GM12878 (cell line): ENCODE measurements around the gene LARGE1. TPM values are rescaled to one million over a fixed set of nuclear protein-coding genes. Genes with fewer than 3 reads are reported as not detected.

Experiments
- ATAC-seq: fragments of 200-7000 bp; cut with Tn5 transposase; 3 replicates; pipeline ENCODE4 v1.9.1; 2020; ENCODE audit warnings: mild to moderate bottlenecking, moderate library complexity
- BruUV-seq: library from RNA; stranded (reverse); fragments of 400-500 nt; replicated peaks from 2 replicates; lab custom pipeline; 2021; lab: Mats Ljungman, UMichigan
- CTCF ChIA-PET: fragments of 300-600 bp; sonication (Branson Sonifier 250); formaldehyde crosslinking; extraction: SDS; loops from one replicate; lab custom pipeline; 2021; ENCODE audit warnings: inconsistent platforms; lab: Yijun Ruan, JAX
- POLR2A ChIA-PET: fragments of 350-600 bp; formaldehyde crosslinking; extraction: SDS; loops from one replicate; lab custom pipeline; 2021; ENCODE audit warnings: inconsistent platforms; lab: Charles Lee
- RAD21 ChIA-PET: fragments of 300-600 bp; sonication (Branson Sonifier 250); formaldehyde crosslinking; loops from one replicate; lab custom pipeline; 2023; ENCODE audit warnings: antibody characterized with exemption; ENCODE audit not compliant: unreplicated experiment; lab: Charles Lee
- SMC1A ChIA-PET: fragments of 300-600 bp; sonication (Branson Sonifier 250); formaldehyde crosslinking; loops from one replicate; lab custom pipeline; 2023; ENCODE audit not compliant: unreplicated experiment, uncharacterized antibody; lab: Charles Lee
- DNase-seq: peaks from one replicate; pipeline ENCODE4 v3.0.0-alpha.2; 2011; ENCODE audit warnings: low read depth, low spot score
- FAIRE-seq: peaks from 3 replicates; lab custom pipeline; 2011; peaks lifted over from hg19 to GRCh38; lab: Jason Lieb, UNC
- H2AFZ ChIP-seq: 2 replicates; pipeline ENCODE4 v1.6.0; 2011; ENCODE audit warnings: low read depth, low read length, control low read depth; ENCODE audit not compliant: control insufficient read depth
- H3K27ac ChIP-seq: 2 replicates; pipeline ENCODE4 v1.5.1; 2011; ENCODE audit warnings: control low read depth; ENCODE audit not compliant: control insufficient read depth, insufficient read depth
- H3K27me3 ChIP-seq, 2 experiments: replicated peaks in 1 of 2; 2 replicates each; pipeline versions ENCODE4 v1.6.0 to v1.6.1; 2011; ENCODE audit warnings: low read length in 1 of 2; ENCODE audit not compliant: control insufficient read depth in 2 of 2, insufficient read depth in 2 of 2
- H3K36me3 ChIP-seq, 2 experiments: 2 replicates each; pipeline ENCODE4 v1.5.1; 2011; ENCODE audit warnings: low read length in 1 of 2; ENCODE audit not compliant: control insufficient read depth in 2 of 2, insufficient read depth in 2 of 2
- H3K4me1 ChIP-seq: 2 replicates; pipeline ENCODE4 v1.6.1; 2011; ENCODE audit warnings: mild to moderate bottlenecking, low read length, moderate library complexity, mixed read lengths; ENCODE audit not compliant: control insufficient read depth, insufficient read depth
- H3K4me2 ChIP-seq: 2 replicates; pipeline ENCODE4 v1.6.0; 2011; ENCODE audit warnings: control low read depth; ENCODE audit not compliant: control insufficient read depth, insufficient read depth
- H3K4me3 ChIP-seq: fragments of 200-600 bp; sonication (generic); 2 replicates; pipeline ENCODE4 v1.5.1; 2016
- H3K79me2 ChIP-seq: 2 replicates; pipeline ENCODE4 v1.6.0; 2011; ENCODE audit warnings: low read length; ENCODE audit not compliant: control insufficient read depth, insufficient read depth
- H3K9ac ChIP-seq: 2 replicates; pipeline ENCODE4 v1.8.0; 2011; ENCODE audit warnings: low read length, control low read depth, mixed read lengths; ENCODE audit not compliant: control insufficient read depth, insufficient read depth
- H3K9me3 ChIP-seq: replicated peaks from 3 replicates; pipeline ENCODE4 v1.5.1; 2011; ENCODE audit warnings: mild to moderate bottlenecking, low read length; ENCODE audit not compliant: control insufficient read depth, insufficient read depth
- H4K20me1 ChIP-seq: 2 replicates; pipeline ENCODE4 v1.6.0; 2011; ENCODE audit not compliant: control insufficient read depth, insufficient read depth
- BACH1 ChIP-seq: fragments of 450-650 bp; IDR thresholded peaks from 2 replicates; pipeline ENCODE4 v1.6.1; 2017; ENCODE audit warnings: mild to moderate bottlenecking, borderline replicate concordance
- BMI1 ChIP-seq: fragments of 450-650 bp; IDR thresholded peaks from 2 replicates; pipeline ENCODE4 v1.6.1; 2016; ENCODE audit warnings: mild to moderate bottlenecking, moderate library complexity, borderline replicate concordance
- EZH2 ChIP-seq: IDR thresholded peaks from 2 replicates; pipeline ENCODE4 v1.6.1; 2012; ENCODE audit warnings: low read depth, mild to moderate bottlenecking, control low read depth, inconsistent platforms, low read length, borderline replicate concordance; ENCODE audit not compliant: control insufficient read depth
- FOXK2 ChIP-seq: fragments of 450-650 bp; IDR thresholded peaks from 2 replicates; pipeline ENCODE4 v1.6.1; 2017; ENCODE audit warnings: mild to moderate bottlenecking, moderate library complexity
- IKZF2 ChIP-seq, 2 experiments: fragments of 450-650 bp; IDR thresholded peaks; 2 replicates each; pipeline ENCODE4 v1.6.1; 2017; ENCODE audit warnings: mild to moderate bottlenecking in 2 of 2, moderate library complexity in 2 of 2
- NRF1 ChIP-seq: conservative IDR thresholded peaks from 2 replicates; pipeline ENCODE4 v1.6.1; 2011; ENCODE audit warnings: mild to moderate bottlenecking, low read depth, low read length, improper control_type of control experiment
- RUNX3 ChIP-seq: IDR thresholded peaks from 2 replicates; pipeline ENCODE4 v1.6.1; 2012; ENCODE audit warnings: low read length, inconsistent platforms
- SUPT20H ChIP-seq: IDR thresholded peaks from 2 replicates; pipeline ENCODE4 v1.6.1; 2011; ENCODE audit warnings: low read depth, mild to moderate bottlenecking, low read length, moderate library complexity, borderline replicate concordance; ENCODE audit not compliant: control insufficient read depth
- TCF7 ChIP-seq: IDR thresholded peaks from 2 replicates; pipeline ENCODE4 v1.6.1; 2014; ENCODE audit warnings: antibody characterized with exemption, borderline replicate concordance
- ZZZ3 ChIP-seq: IDR thresholded peaks from 2 replicates; pipeline ENCODE4 v1.6.1; 2011; ENCODE audit warnings: low read depth; ENCODE audit not compliant: control insufficient read depth, insufficient read length
- in situ Hi-C: fragments of 300-500 bp; cut with MboI; formaldehyde crosslinking; loops from 9 replicates; pipeline ENCODE4 v1.14.3; 2018; ENCODE audit warnings: mixed read lengths
- intact Hi-C: fragments of 100-400 bp; cut with micrococcal nuclease; formaldehyde crosslinking; loops from one replicate; pipeline ENCODE4 v1.14.2; 2022; ENCODE audit not compliant: unreplicated experiment
- polyA plus RNA-seq, 11 experiments: library from polyadenylated mRNA; depleted of rRNA in 4 of 11; unstranded in 6 of 11; stranded (reverse) in 5 of 11; fragments of >200 nt; fragmentation: Nextera tagmentation in 4 of 11; fragmentation: Illumina TruSeq in 1 of 11; extraction: Ambion mirVana in 4 of 11; extraction: Trizol in 1 of 11; gene quantifications; 1 replicate in 1 of 11; 2 replicates in 10 of 11; pipeline versions ENCODE4 v1.2.1 to v1.2.3, GENCODE V29; 2011 to 2016; ENCODE audit warnings: inconsistent platforms in 2 of 11, missing spikeins in 2 of 11, low read depth in 1 of 11
- total RNA-seq, 4 experiments: library from RNA; depleted of rRNA in 3 of 4; stranded (reverse); fragments of >200 nt in 3 of 4; fragmentation: Illumina TruSeq in 1 of 4; extraction: Trizol in 1 of 4; gene quantifications; 2 replicates each; pipeline versions ENCODE4 v1.2.1 to v1.2.3, GENCODE V29; 2013 to 2021
- TF ChIP-seq, protein P1 (sequence below): IDR thresholded peaks from 2 replicates; pipeline ENCODE4 v1.6.1; 2012; ENCODE audit warnings: low read depth, low read length, improper control_type of control experiment
- TF ChIP-seq, protein P2 (sequence below): IDR thresholded peaks from 2 replicates; pipeline ENCODE4 v1.6.1; 2012; ENCODE audit warnings: low read depth, low read length, improper control_type of control experiment
- TF ChIP-seq, protein P3 (sequence below): fragments of 450-650 bp; formaldehyde crosslinking; IDR thresholded peaks from 2 replicates; pipeline ENCODE4 v1.5.0; 2022; ENCODE audit warnings: mild to moderate bottlenecking, missing genetic modification characterization

The LARGE1 gene
- total and polyA plus RNA-seq, 10 of the 15 experiments (the other 5 are each of a cell fraction or from before 2014, with no cell fraction given): 3.2 to 41.4 (median 17.3) TPM

DNA sequence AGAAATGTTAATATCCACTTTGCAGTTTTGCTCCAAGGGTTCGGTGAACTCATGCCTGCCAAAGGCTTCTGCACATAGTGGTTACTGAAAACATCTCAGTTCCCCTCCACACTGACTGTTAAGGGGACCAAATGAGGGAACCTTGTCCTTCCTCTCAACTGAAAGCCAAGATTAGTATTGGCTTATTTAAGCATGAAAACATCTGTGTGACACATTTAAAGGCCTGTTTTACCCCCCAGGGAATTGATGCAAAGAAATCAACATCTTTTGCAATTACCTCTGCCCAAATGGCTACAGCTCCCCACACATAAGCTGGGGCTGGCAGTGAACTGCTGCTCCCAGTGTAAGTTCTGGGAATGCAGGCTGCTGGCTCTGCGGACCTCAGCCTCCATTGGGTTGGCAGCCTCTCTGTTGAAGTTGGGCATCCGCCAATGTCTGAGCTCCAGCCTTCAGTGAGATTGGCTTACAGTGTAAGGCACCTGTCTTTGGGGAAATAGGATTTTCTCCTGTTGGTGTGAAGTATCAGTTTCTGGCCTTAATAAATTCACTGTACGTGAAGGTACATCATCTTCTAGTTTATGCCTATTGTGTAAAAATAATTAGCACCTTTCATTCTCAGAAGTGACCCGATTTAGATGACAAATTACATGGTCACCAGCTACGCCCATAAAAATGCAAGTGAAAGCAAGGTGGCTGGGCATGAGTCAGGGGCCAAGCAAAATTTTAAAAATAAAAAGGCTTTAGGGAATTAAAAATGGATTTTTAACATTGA is 648.7 kb downstream of the LARGE1 start (continued):
- no peak for TF ChIP-seq EZH2
- 0 out of 2 replicates have a peak, but pooled peaks have one; percentile 40 for TF ChIP-seq BMI1
- TF ChIP-seq, protein P1, sequence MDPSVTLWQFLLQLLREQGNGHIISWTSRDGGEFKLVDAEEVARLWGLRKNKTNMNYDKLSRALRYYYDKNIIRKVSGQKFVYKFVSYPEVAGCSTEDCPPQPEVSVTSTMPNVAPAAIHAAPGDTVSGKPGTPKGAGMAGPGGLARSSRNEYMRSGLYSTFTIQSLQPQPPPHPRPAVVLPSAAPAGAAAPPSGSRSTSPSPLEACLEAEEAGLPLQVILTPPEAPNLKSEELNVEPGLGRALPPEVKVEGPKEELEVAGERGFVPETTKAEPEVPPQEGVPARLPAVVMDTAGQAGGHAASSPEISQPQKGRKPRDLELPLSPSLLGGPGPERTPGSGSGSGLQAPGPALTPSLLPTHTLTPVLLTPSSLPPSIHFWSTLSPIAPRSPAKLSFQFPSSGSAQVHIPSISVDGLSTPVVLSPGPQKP: no peak
- no peak for TF ChIP-seq SUPT20H
- TF ChIP-seq NRF1: no peak
- TF ChIP-seq, protein P2, sequence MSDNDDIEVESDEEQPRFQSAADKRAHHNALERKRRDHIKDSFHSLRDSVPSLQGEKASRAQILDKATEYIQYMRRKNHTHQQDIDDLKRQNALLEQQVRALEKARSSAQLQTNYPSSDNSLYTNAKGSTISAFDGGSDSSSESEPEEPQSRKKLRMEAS: no peak
- TF ChIP-seq TCF7: no peak
- no peak; the same call in 1 of the 2 replicates for TF ChIP-seq FOXK2
- TF ChIP-seq ZZZ3: no peak

DNA sequence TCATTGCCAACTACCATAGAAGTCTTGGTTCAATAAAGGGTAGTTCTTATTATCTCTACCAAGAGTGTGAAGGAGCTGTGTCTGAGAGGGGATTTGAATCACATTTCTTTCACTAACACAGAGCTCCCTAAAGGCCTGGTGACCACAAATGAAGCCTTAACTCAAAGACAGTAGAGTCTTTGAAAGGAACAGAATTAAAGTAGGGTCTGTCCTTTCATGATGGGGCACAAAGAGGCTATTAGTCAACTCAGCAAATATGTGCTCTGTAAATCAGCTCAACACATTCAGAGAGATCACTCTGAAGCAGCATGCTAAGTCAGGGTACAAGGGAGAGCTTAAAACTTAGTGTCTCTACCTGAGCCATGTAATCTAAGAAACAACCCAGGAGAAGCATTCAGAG is 649.7 kb downstream of the LARGE1 start:
- DNase-seq: no peak
- TF ChIP-seq RUNX3 (peak; percentile 15; the same call in 1 of the 2 replicates), IKZF2 (IDR thresholded peaks at IDR 0.05) (no peak), BACH1 (no peak)
- TF ChIP-seq, protein P3, sequence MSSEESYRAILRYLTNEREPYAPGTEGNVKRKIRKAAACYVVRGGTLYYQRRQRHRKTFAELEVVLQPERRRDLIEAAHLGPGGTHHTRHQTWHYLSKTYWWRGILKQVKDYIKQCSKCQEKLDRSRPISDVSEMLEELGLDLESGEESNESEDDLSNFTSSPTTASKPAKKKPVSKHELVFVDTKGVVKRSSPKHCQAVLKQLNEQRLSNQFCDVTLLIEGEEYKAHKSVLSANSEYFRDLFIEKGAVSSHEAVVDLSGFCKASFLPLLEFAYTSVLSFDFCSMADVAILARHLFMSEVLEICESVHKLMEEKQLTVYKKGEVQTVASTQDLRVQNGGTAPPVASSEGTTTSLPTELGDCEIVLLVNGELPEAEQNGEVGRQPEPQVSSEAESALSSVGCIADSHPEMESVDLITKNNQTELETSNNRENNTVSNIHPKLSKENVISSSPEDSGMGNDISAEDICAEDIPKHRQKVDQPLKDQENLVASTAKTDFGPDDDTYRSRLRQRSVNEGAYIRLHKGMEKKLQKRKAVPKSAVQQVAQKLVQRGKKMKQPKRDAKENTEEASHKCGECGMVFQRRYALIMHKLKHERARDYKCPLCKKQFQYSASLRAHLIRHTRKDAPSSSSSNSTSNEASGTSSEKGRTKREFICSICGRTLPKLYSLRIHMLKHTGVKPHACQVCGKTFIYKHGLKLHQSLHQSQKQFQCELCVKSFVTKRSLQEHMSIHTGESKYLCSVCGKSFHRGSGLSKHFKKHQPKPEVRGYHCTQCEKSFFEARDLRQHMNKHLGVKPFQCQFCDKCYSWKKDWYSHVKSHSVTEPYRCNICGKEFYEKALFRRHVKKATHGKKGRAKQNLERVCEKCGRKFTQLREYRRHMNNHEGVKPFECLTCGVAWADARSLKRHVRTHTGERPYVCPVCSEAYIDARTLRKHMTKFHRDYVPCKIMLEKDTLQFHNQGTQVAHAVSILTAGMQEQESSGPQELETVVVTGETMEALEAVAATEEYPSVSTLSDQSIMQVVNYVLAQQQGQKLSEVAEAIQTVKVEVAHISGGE (CRISPR knock-in tag): no peak
- ChIA-PET SMC1A (interaction anchor here (0.7 to 10.9 kb wide), 13 partner anchors 17 to 649 kb away, joined by 3 to 156 read pairs (median 5); no protein-coding TSS in a partner anchor), RAD21 (interaction anchor here (0.7 to 9.6 kb wide), 12 partner anchors 16 to 252 kb away, joined by 3 to 167 read pairs (median 4); no protein-coding TSS in a partner anchor), POLR2A (interaction anchor here (0.7 to 4.0 kb wide), 4 partner anchors 23 to 197 kb away, joined by 3 to 11 read pairs (median 4); no protein-coding TSS in a partner anchor), CTCF (interaction anchor here (0.7 to 10.6 kb wide), 13 partner anchors 13 to 652 kb away, joined by 3 to 157 read pairs (median 4); no protein-coding TSS in a partner anchor)
- no peak overlapping the region for H2AFZ ChIP-seq
- no peak for ATAC-seq
- H3K27ac ChIP-seq: peak overlapping the region; percentile 88
- in situ Hi-C loops (no loop called here), intact Hi-C loops (no loop called here)
- H3K4me1 ChIP-seq: peaks cover 56% of the 10 kb centered on the region
- H3K9ac ChIP-seq: no peak overlapping the region
- no peaks in the 10 kb centered on the region for H3K79me2 ChIP-seq
- no peak for FAIRE-seq
- no peaks in the 10 kb centered on the region for H3K9me3 ChIP-seq
- BruUV-seq: no TSS peak
- no peak overlapping the region for H3K4me3 ChIP-seq
- no peaks in the 10 kb centered on the region for H3K27me3 ChIP-seq
- H3K36me3 ChIP-seq: no peaks in the 10 kb centered on the region
- no peaks in the 10 kb centered on the region for H4K20me1 ChIP-seq
- peak overlapping the region; percentile 80; the same call in 1 of the 2 replicates for H3K4me2 ChIP-seq
